SKM-1 (cell line): Measurements from ENCODE around the gene S100Z.
A peak's percentile ranks its signal among the peaks of the same experiment; 100 is the strongest.
"Not testable (repeated sequence)": the region's sequence is repeated elsewhere in the genome, so short reads cannot be mapped to it uniquely, and the experiment has no call there.

ENCODE experiments used
- DNase-seq: peaks from one replicate; lab custom pipeline; 2025; ENCODE audit not compliant: unreplicated experiment; lab: John Stamatoyannopoulos, UW

S100Z gene

GRCh38 chr5:76822105-76822731 lies 27.6 kb upstream of the S100Z start:
- not testable (repeated sequence) for DNase-seq

GRCh38 chr5:76826416-76826815 lies 23.4 kb upstream of the S100Z start:
- DNase-seq, result not testable (repeated sequence)

- no peak for DNase-seq
Measured at GRCh38 chr5:76831110-76831452, 18.7 kb upstream of the S100Z start.

- DNase-seq, result no peak
Measured at GRCh38 chr5:76836181-76836580, 13.6 kb upstream of the S100Z start.

GRCh38 chr5:76836585-76836984 lies 13.2 kb upstream of the S100Z start:
- DNase-seq, result no peak

- DNase-seq, result no peak
Measured at GRCh38 chr5:76838481-76839261, 11.1 kb upstream of the S100Z start.

- DNase-seq, result no peak
Measured at GRCh38 chr5:76841361-76841760, 8.5 kb upstream of the S100Z start.

GRCh38 chr5:76845890-76846289 lies 3.9 kb upstream of the S100Z start:
- DNase-seq, result no peak

GRCh38 chr5:76850543-76851145 lies 830 bp downstream of the S100Z start:
- DNase-seq, result no peak

GRCh38 chr5:76851728-76852369 lies 2.0 kb downstream of the S100Z start:
- peak; percentile 24 for DNase-seq

GRCh38 chr5:76852772-76853171 lies 3.0 kb downstream of the S100Z start:
- DNase-seq, result no peak

- DNase-seq, result not testable (repeated sequence)
Measured at GRCh38 chr5:76853741-76854140, 3.9 kb downstream of the S100Z start.

- DNase-seq, result no peak
Measured at GRCh38 chr5:76854644-76855043, 4.8 kb downstream of the S100Z start.

- DNase-seq, result not testable (repeated sequence)
Measured at GRCh38 chr5:76855501-76855900, 5.7 kb downstream of the S100Z start.

- DNase-seq, result peak; percentile 80
Measured at GRCh38 chr5:76855961-76856360, 6.1 kb downstream of the S100Z start.

GRCh38 chr5:76856800-76857199 lies 7.0 kb downstream of the S100Z start:
- DNase-seq, result peak; percentile 34

- DNase-seq, result peak; percentile 28
Measured at GRCh38 chr5:76859591-76860247, 9.9 kb downstream of the S100Z start.

GRCh38 chr5:76861612-76862011 lies 11.8 kb downstream of the S100Z start:
- DNase-seq, result no peak

GRCh38 chr5:76863001-76863400 lies 13.2 kb downstream of the S100Z start:
- DNase-seq, result no peak

- no peak for DNase-seq
Measured at GRCh38 chr5:76866503-76866902, 16.7 kb downstream of the S100Z start.

- DNase-seq, result no peak
Measured at GRCh38 chr5:76867038-76867437, 17.2 kb downstream of the S100Z start.
